Activated CD4-positive, alpha-beta memory T cell treated with anti-CD3 and anti-CD28 coated beads, Interleukin-2, amount 10 ng/mL, durations not matched to agents 7 days and 5 days (primary cell): Measurements from ENCODE around the gene EGR4. TPM values are rescaled to one million over a fixed set of nuclear protein-coding genes. Genes with fewer than 3 reads are reported as not detected.

Source experiments
- CTCF ChIA-PET: fragments of 350-600 bp; sonication (Branson Sonifier 250); formaldehyde crosslinking; loops from one replicate; lab custom pipeline; 2021; ENCODE audit warnings: antibody characterized with exemption, inconsistent platforms; lab: Charles Lee
- POLR2A ChIA-PET: fragments of 350-600 bp; sonication (Branson Sonifier 250); formaldehyde crosslinking; loops from one replicate; lab custom pipeline; 2021; ENCODE audit warnings: antibody characterized with exemption; lab: Charles Lee
- DNase-seq: peaks from one replicate; pipeline ENCODE4 v3.0.0-alpha.2; 2020
- H3K27ac Mint-ChIP-seq: one replicate; pipeline ENCODE4 v1.8.0; 2021; ENCODE audit warnings: mild to moderate bottlenecking, mixed read lengths
- H3K27me3 Mint-ChIP-seq: one replicate; pipeline ENCODE4 v1.8.0; 2021; ENCODE audit warnings: mixed read lengths
- H3K36me3 Mint-ChIP-seq: one replicate; pipeline ENCODE4 v1.8.0; 2021; ENCODE audit warnings: low read depth, mixed read lengths
- H3K4me1 Mint-ChIP-seq: one replicate; pipeline ENCODE4 v1.8.0; 2021; ENCODE audit warnings: mixed read lengths
- H3K4me3 Mint-ChIP-seq: one replicate; pipeline ENCODE4 v1.8.0; 2021; ENCODE audit warnings: mild to moderate bottlenecking, mixed read lengths
- H3K9me3 Mint-ChIP-seq: one replicate; pipeline ENCODE4 v1.8.0; 2021; ENCODE audit warnings: mixed read lengths
- total RNA-seq, 2 experiments: library from RNA; stranded (reverse); gene quantifications; one replicate each; pipeline ENCODE4 v1.2.3, GENCODE V29; 2021

Gene EGR4
- total RNA-seq, 2 experiments from 2014 or later, result not detected

DNA sequence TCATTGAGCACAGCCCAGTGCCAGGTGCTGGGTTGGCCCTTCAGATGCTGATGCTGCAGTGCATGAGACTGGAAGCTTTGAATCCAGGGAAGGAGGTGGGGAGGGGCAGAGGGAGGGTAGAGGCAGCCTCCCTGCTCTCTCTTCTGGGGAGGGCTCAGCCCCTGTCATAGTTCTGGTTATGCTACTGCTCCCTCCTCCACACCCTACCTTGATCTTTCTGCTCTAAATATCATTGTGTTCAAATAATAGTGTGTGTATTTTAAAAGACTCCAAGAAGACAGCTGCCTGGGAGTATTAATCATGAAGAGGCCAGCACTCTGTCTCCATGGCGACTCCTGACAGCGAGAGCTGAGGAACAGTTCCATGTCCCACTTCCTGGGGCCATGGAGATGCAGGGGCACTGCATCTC, 3.8 kb upstream of the EGR4 start:
- H3K4me3 Mint-ChIP-seq, result no peak overlapping the region

DNA sequence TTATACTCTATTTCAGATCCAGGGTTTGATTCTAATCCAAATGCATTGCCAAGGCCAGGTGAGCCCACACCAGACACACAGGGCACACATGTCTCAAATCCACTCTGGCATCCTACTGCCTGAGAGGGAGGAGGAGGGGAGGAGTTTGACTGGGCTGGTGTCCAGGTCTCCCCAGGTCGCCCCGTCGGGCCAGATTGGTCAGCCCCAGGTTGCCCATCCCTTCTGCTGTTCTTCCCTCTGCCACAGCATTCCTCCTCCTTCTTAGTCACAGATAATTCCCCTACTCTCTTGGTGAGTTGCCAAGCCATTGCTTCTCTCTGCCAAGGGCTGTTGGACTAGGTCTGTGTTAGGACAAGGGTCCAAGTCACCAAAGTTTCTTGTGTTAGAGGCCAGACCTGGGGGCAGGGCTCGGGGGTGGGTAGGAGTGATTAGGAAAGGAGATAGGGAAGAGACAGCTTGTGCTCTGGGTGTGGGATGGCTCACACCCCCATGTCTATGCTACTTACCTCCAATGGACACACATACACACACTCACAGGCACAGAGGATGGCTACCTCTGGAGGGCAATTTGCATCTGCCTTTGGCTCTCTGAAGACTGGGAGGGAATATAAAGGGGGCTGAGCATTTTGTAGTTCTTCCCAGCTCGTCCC, 2.5 kb upstream of the EGR4 start:
- no peaks in the 10 kb centered on the region for H3K9me3 Mint-ChIP-seq
- ChIA-PET POLR2A (no interaction called here), CTCF (no interaction called here)
- no peak for DNase-seq
- H3K36me3 Mint-ChIP-seq, result no peaks in the 10 kb centered on the region
- H3K27ac Mint-ChIP-seq, result no peak overlapping the region
- H3K27me3 Mint-ChIP-seq, result peaks cover 70% of the 10 kb centered on the region
- peaks cover 14% of the 10 kb centered on the region for H3K4me1 Mint-ChIP-seq
- no peak overlapping the region for H3K4me3 Mint-ChIP-seq

More for the DNA sequence above, 3.8 kb upstream of the EGR4 start:
- POLR2A ChIA-PET, result no interaction called here
- H3K9me3 Mint-ChIP-seq, result no peaks in the 10 kb centered on the region
- no peaks in the 10 kb centered on the region for H3K36me3 Mint-ChIP-seq
- H3K27ac Mint-ChIP-seq, result no peak overlapping the region
- CTCF ChIA-PET, result no interaction called here
- DNase-seq, result no peak
- H3K27me3 Mint-ChIP-seq, result peaks cover 68% of the 10 kb centered on the region
- peaks cover 6% of the 10 kb centered on the region for H3K4me1 Mint-ChIP-seq

DNA sequence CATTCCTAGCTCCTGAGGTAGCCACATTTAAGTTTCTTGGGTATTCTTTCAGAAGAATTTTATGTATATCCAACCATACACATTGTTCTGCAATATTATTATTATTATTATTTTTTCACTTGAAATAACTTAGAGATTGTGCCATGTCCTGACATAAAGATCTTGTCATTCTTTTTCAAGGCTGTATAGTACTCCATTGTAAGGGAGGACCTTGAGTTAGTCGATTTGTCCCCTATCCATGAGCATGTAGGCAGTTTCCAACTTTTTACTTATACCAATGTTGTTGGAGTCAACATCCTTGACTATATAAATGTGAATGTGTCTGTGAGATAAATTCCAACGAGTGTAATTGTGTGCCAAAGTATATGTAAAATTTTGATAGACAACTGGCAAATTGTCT, 891 bp upstream of the EGR4 start:
- Mint-ChIP-seq H3K27me3 (peaks cover 80% of the 10 kb centered on the region), H3K4me3 (no peak overlapping the region), H3K4me1 (peaks cover 16% of the 10 kb centered on the region), H3K9me3 (no peaks in the 10 kb centered on the region), H3K27ac (no peak overlapping the region), H3K36me3 (no peaks in the 10 kb centered on the region)
- POLR2A ChIA-PET, result interaction anchor here (0.9 kb wide), 1 partner anchor 8 kb away, joined by 3 read pairs; no protein-coding TSS in a partner anchor
- DNase-seq, result no peak
- CTCF ChIA-PET, result interaction anchor here (0.7 to 1.2 kb wide), 4 partner anchors 10 to 407 kb away, joined by 3 to 5 read pairs (median 4); partner anchors contain the start of genes FBXO41 and SPR

DNA sequence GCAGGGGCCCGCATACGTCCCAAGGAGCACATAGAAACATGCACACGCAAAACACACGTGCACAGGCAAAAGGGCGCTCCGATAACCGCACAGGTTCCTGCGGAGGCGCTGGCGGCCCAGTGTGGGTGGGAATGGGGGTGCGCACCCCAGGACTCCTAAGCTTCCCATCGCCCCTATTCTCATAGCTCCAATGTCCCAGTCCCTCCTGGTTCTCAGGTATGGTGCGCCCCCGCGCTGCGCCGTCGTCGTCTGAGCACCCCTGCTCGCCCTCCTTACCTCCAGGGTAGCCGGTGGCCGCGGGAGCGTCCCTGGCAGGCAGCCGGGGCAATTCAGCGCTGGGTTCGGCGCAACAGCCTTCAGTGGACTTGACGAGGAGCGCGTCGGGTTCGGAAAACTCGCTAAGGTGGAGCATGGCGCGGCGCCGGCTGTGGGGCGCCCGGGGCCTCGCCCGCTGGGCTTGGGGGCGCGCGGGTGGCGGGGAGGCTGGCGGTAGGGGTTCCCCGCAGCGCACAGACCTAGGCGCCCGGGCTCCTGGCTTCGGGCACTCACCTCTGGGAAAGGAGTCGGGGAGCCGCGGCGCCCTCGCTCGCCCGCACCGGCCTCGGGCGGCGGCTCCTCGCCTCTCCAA, 328 bp downstream of the EGR4 start:
- ChIA-PET CTCF (interaction anchor here (0.8 to 1.4 kb wide), 6 partner anchors 60 to 406 kb away, joined by 3 to 5 read pairs (median 3); partner anchors contain the start of genes ALMS1, PRADC1 and SPR), POLR2A (interaction anchor here (0.9 to 2.5 kb wide), 2 partner anchors 9 to 93 kb away, joined by 3 to 13 read pairs; partner anchors contain the start of gene ALMS1)
- no peak for DNase-seq
- peak overlapping the region; percentile 69 for H3K4me3 Mint-ChIP-seq
- no peak overlapping the region for H3K27ac Mint-ChIP-seq
- H3K36me3 Mint-ChIP-seq, result no peaks in the 10 kb centered on the region
- H3K27me3 Mint-ChIP-seq, result peaks cover 87% of the 10 kb centered on the region
- H3K9me3 Mint-ChIP-seq, result no peaks in the 10 kb centered on the region
- H3K4me1 Mint-ChIP-seq, result peaks cover 16% of the 10 kb centered on the region

DNA sequence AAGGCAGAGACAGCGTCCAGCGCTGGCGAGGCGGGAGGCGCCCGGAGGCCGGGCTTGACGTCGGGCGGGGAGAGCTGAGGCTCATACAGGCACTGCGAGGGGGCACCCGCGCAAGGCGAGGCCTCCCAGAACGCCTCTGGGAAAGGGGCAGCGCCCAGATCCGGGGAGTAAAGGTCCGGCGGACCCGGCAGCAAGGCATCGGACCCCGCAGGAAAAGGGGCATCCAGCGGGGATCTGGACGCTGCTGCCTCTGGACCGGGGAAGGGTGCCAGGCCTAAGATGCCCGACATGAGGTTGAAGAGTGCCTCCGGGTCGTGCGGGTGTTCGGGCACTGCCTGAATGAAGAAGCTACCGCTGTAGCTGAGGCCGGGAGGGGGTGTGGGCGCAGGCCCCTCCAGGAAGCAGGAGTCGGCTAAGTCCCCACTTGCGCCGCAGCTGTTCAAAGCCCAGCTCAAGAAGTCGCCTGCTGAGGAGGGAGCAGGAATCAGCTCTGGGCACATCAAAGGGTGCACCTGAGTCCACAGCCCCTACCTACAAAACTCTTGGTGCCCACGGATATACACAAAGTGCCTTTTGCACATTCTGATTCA, 937 bp downstream of the EGR4 start:
- Mint-ChIP-seq H3K27ac (no peak overlapping the region), H3K27me3 (peaks cover 83% of the 10 kb centered on the region), H3K4me1 (peaks cover 16% of the 10 kb centered on the region), H3K36me3 (no peaks in the 10 kb centered on the region), H3K4me3 (peak overlapping the region; percentile 61), H3K9me3 (no peaks in the 10 kb centered on the region)
- no peak for DNase-seq
- ChIA-PET POLR2A (interaction anchor here (2.5 kb wide), 1 partner anchor 93 kb away, joined by 13 read pairs; the partner anchor contains the start of gene ALMS1), CTCF (interaction anchor here (1.2 to 1.4 kb wide), 2 partner anchors 59 to 80 kb away, joined by 3 to 4 read pairs; partner anchors contain the start of gene PRADC1)

DNA sequence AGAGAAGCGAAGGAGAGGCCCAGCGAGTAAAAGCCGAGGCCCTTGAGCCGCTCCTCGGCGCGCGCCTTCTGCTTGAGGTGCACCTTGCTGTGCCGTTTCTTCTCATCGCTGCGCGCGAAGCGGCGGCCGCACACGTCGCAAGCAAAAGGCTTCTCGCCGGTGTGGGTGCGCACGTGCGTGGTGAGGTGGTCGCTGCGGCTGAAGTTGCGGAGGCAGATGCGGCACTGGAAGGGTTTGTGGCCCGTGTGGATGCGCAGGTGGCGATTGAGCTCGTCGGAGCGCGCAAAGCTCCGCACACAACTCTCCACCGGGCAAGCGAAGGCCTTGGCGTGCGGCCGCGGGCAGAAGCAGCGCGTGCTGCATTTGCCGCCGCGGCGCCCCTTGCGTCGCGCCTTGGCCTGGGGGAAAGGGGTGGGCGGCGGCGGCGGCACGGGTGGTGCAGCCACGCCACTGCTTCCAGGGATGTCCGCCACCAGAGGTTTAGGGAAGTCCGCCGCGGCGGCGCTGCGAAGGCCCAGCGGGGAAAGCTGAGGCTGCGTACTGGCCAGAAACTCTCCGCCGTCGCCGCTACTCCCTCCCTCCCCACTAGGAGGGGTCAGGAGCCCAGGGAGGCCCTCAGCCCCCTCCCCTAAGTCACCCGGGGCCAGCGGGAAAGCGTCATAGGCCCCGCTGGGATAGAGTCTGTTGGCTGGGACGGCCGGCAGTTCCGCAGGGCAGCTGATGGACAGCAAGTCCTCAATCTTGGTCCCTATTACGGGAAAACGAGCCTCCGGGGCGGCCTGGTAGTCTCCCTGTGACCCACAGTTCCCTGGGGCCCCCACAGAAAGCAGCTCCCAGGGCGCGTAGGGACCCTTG, 1.7 kb downstream of the EGR4 start:
- Mint-ChIP-seq H3K27ac (no peak overlapping the region), H3K36me3 (no peaks in the 10 kb centered on the region), H3K27me3 (peaks cover 80% of the 10 kb centered on the region), H3K4me3 (no peak overlapping the region), H3K4me1 (peaks cover 16% of the 10 kb centered on the region), H3K9me3 (no peaks in the 10 kb centered on the region)
- CTCF ChIA-PET, result interaction anchor here (1.2 to 2.6 kb wide), 3 partner anchors 11 to 79 kb away, joined by 3 to 15 read pairs (median 4); partner anchors contain the start of gene PRADC1
- POLR2A ChIA-PET, result interaction anchor here (1.4 to 2.5 kb wide), 3 partner anchors 11 to 94 kb away, joined by 4 to 14 read pairs (median 13); partner anchors contain the start of genes ALMS1, CCT7 and PRADC1
- no peak for DNase-seq

DNA sequence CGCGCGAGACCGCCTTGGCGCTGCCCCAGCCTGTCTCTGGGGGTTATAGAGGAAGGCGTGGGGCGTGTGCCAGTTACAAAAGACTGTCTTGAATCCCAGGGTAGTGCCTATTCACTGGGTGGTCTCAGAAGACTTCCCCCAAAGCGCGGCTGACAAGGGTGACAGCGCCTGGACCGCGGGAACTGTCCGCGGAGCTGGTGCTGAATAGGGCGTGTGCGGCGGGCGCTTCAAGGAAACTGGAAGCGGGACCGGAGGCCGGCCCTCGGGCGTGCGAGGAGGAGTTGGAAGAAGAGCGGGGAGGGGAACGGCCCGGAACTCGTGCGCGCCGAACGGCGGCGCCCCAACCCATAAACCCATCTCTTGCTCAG, 2.3 kb downstream of the EGR4 start:
- Mint-ChIP-seq H3K36me3 (no peaks in the 10 kb centered on the region), H3K4me3 (peak overlapping the region; percentile 34), H3K27ac (no peak overlapping the region), H3K27me3 (peaks cover 75% of the 10 kb centered on the region), H3K4me1 (peaks cover 16% of the 10 kb centered on the region), H3K9me3 (no peaks in the 10 kb centered on the region)
- peak; percentile 65 for DNase-seq
- POLR2A ChIA-PET, result interaction anchor here (1.4 to 2.4 kb wide), 3 partner anchors 11 to 57 kb away, joined by 4 to 14 read pairs (median 4); partner anchors contain the start of genes CCT7 and PRADC1
- CTCF ChIA-PET, result interaction anchor here (1.3 to 3.3 kb wide), 7 partner anchors 10 to 446 kb away, joined by 3 to 19 read pairs (median 8); partner anchors contain the start of genes CCT7, PRADC1 and TPRKB

DNA sequence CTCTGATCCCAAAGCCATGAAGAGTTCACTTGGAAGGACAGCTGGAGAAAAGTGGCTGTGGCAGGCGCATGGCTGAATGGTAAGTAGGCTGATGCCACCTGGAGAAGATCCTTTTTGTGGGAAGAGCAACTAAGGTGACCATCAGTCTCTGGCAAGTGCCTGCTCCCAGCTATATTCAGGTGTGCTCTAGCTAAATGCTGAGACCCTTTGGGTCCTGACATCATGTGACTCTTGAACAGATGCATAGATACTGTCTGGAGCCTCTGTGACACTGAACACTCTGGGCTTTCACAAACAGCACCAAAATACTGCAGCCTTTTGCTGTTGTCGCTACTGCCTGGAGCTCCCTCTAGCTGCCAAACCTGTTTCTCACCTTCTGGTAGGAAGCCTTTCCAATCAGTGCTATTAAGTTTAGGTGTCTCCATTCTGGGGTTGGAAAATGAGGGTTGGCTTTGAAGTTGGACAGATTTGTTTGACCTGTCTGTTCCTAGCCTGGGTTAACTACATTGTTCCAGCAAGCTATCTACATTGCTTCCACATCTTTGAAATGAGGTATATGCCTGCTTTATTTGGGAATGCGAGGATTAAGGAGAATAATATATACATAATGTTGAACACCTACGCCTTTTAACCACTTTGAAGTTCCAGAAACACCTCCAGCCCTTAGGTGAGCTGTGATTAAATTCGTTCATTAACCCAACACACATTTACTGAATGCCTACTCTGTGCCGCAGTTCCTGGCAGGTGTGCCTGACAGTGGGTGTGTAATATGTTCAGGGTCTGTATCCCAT, 3.1 kb downstream of the EGR4 start:
- H3K4me3 Mint-ChIP-seq, result no peak overlapping the region
- peaks cover 66% of the 10 kb centered on the region for H3K27me3 Mint-ChIP-seq

DNA sequence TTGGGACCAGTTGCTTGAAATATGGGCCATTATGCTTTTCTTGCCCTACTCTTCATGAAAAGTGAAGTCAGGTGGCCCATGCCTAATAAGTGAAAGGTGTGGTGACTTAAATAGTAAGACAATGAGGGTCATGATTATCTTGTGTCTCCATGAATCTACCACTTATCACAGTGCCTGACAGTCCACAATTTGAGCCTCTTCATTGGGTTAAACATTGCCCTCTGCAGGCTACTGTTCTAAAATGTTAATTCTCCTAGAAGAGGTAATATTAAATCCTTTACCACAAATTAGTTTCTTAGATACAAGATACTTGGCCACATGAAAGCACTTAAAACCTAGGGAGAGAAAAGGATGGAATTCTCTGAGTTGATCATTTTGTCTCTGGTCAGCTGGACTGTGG, 4.0 kb downstream of the EGR4 start:
- Mint-ChIP-seq H3K27me3 (peaks cover 57% of the 10 kb centered on the region), H3K4me1 (peaks cover 26% of the 10 kb centered on the region), H3K9me3 (no peaks in the 10 kb centered on the region), H3K27ac (no peak overlapping the region), H3K36me3 (no peaks in the 10 kb centered on the region), H3K4me3 (no peak overlapping the region)
- ChIA-PET CTCF (interaction anchor here (0.6 to 3.3 kb wide), 14 partner anchors 9 to 621 kb away, joined by 3 to 19 read pairs (median 5); partner anchors contain the start of genes CCT7 and PRADC1), POLR2A (interaction anchor here (1.2 to 2.4 kb wide), 2 partner anchors 55 to 76 kb away, joined by 3 to 14 read pairs; partner anchors contain the start of genes CCT7 and PRADC1)
- no peak for DNase-seq

More for the DNA sequence above, 3.1 kb downstream of the EGR4 start:
- Mint-ChIP-seq H3K27ac (no peak overlapping the region), H3K36me3 (no peaks in the 10 kb centered on the region), H3K9me3 (no peaks in the 10 kb centered on the region), H3K4me1 (peaks cover 22% of the 10 kb centered on the region)
- DNase-seq, result peak; percentile 58
- POLR2A ChIA-PET, result interaction anchor here (0.7 to 2.4 kb wide), 4 partner anchors 10 to 373 kb away, joined by 3 to 14 read pairs (median 4); partner anchors contain the start of genes CCT7, EMX1 and PRADC1
- CTCF ChIA-PET, result interaction anchor here (0.6 to 3.3 kb wide), 14 partner anchors 10 to 620 kb away, joined by 3 to 19 read pairs (median 6); partner anchors contain the start of genes CCT7, PRADC1 and TPRKB

DNA sequence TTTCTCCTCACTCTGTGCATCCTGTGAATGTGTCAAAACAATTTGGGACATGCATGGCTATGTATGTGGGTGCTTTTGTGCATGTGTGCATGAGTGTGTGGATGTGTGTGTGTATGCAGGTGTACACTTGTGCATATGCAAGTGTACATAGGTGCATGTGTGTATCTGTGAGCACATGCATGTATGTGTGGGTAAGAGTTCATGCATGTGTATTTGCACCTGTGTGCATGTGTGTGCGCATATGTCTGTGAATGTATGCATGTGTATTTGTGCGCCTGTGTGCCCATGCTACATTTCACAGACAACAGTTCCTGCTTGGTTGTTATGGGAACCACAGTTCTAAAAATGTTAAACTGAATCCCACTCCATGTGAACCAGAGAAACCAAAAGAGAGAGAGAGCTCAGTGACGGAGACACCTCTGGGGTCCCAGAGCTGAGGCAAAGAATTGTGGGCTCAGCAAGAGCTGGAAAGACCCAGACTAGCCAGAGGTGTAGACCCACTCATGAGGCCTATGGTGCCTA, 7.2 kb downstream of the EGR4 start:
- peaks cover 23% of the 10 kb centered on the region for H3K4me1 Mint-ChIP-seq
- no peaks in the 10 kb centered on the region for H3K9me3 Mint-ChIP-seq
- no peak overlapping the region for H3K4me3 Mint-ChIP-seq
- H3K27ac Mint-ChIP-seq, result no peak overlapping the region
- CTCF ChIA-PET, result interaction anchor here (1.0 to 1.2 kb wide), 3 partner anchors 51 to 109 kb away, joined by 3 to 5 read pairs (median 3); no protein-coding TSS in a partner anchor
- H3K36me3 Mint-ChIP-seq, result no peaks in the 10 kb centered on the region
- POLR2A ChIA-PET, result no interaction called here
- no peak for DNase-seq
- H3K27me3 Mint-ChIP-seq, result peaks cover 36% of the 10 kb centered on the region
